Stimulated activated CD4-positive, alpha-beta T cell treated with anti-CD3 and anti-CD28 coated beads, Interleukin-12 subunit alpha, Interleukin-12 subunit beta, amount 100 ng/mL, for 4 hours (primary cell): Measurements from ENCODE around the gene NEDD4.
"Not testable (repeated sequence)": the region's sequence is repeated elsewhere in the genome, so short reads cannot be mapped to it uniquely, and the experiment has no call there.

Experiments used
- DNase-seq: peaks from one replicate; pipeline ENCODE4 v3.0.0-alpha.2; 2020

Gene NEDD4

DNA sequence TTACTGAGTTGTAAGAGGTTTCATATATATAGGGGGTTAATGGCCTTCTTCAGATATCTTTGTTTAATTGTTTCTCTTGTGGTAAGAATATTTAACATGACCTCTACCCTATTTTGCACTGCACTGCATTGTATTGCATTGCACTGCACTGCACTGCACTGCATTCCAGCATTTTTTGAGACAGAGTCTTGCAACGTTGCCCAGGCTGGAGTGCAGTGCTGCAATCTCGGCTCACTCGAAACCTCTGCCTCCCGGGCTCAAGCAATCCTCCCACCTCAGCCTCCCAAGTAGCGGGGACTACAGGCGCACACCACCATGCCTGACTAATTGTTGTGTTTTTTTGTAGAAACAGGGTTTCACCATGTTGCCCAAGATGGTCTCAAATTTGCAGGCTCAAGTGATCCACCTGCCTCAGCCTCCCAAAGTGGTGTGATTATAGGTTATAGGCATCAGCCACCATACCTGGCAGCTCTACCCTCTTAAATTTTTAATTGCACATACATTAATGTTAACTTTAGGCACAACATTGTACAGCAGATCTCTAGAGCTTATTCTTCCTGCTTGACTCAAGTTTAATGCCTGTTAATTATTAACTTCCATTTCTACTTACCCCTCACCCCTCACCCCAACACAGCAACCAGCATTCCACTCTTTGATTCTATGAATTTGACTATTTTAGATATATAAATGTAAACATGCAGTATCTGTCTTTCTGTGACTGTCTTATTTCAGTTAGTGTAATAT is 38.4 kb downstream of the NEDD4 start:
- no peak for DNase-seq

DNA sequence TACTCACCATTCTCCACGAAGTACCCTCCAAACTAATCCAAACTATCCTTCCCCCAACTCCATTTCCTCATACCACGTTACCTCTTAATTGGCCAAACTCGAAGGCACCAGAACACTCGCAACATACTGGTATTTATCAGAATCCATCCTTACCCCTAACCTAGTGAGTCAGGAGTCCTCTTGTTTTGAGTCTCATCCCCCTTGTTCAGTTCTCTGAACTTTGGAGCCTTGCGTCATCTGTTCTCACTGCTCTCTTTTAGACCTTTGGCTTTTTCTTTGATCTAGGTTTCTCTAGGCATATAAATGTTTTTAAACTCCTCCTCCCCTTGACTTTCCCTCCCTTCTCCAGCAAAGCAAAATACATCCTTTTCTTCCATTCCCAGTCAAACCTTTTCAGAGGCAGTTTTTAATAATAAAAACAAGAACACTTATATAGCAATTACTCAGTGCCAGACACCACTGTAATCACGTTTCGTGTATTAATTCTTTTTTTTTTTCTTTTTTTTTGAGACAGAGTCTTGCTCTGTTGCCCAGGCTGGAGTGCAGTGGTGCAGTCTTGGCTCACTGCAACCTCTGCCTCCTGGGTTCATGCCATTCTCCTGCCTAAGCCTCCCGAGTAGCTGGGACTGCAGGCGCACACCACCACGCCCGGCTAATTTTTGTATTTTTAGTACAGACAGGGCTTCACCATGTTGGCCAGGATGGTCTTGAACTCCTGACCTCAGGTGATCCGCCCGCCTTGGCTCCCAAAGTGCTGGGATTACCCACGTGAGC is 40.7 kb downstream of the NEDD4 start:
- not testable (repeated sequence) for DNase-seq

DNA sequence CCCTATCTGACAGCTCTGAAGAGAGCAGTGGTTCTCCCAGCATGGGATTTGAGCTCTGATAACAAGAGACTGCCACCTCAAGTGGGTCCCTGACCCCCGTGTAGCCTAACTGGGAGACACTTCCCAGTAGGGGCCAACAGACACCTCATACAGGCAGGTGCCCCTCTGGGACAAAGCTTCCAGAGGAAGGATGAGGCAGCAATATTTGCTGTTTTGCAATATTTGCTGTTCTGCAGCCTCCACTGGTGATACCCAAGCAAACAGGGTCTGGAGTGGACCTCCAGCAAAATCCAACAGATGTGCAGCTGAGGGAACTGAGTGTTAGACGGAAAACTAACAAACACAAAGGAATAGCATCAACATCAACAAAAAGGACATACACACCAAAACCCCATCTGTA is 48.8 kb downstream of the NEDD4 start:
- DNase-seq: not testable (repeated sequence)

DNA sequence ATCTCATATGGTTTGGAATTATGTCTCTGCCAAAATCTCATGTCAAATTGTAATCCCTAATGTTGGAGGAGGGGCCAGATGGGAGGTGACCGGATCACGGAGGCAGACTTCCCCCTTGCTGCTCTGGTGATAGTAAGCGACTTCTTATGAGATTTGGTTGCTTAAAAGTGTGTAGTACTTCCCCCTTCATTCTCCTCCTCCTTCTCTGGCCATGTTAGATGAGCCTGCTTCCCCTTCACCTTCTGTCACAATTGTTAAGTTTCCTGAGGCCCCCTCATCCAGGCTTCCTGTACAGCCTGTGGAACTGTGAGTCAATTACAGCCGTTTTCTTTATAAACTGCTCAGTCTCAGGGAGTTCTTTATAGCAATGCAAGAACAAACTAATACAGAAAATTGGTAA is 51.1 kb downstream of the NEDD4 start:
- DNase-seq: no peak

- no peak for DNase-seq
Measured at GRCh38 chr15:55937040-55937439, 56.4 kb downstream of the NEDD4 start.

- no peak for DNase-seq
Measured at GRCh38 chr15:55928955-55929354, 64.5 kb downstream of the NEDD4 start.

- no peak for DNase-seq
Measured at GRCh38 chr15:55921744-55922143, 71.7 kb downstream of the NEDD4 start.

DNA sequence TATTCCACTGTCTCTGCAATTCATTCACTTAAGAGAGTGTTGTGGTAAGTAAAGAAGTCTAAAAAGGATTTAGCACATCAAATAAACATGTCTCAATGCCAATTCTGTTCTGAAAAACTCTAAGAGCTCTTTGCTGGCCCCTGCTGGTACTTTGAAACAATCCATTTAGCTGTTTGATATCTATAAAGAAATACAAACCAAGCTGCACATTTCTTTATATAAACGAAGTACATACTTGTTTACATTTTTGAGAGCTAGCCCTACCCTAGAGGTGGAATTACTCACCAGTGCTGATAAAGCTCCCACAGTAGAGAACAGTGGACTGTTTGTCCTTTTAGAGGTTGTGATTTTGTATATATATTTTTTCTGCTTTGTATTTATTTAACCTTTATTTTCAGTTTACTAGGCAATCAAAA is 75.5 kb downstream of the NEDD4 start:
- no peak for DNase-seq

DNA sequence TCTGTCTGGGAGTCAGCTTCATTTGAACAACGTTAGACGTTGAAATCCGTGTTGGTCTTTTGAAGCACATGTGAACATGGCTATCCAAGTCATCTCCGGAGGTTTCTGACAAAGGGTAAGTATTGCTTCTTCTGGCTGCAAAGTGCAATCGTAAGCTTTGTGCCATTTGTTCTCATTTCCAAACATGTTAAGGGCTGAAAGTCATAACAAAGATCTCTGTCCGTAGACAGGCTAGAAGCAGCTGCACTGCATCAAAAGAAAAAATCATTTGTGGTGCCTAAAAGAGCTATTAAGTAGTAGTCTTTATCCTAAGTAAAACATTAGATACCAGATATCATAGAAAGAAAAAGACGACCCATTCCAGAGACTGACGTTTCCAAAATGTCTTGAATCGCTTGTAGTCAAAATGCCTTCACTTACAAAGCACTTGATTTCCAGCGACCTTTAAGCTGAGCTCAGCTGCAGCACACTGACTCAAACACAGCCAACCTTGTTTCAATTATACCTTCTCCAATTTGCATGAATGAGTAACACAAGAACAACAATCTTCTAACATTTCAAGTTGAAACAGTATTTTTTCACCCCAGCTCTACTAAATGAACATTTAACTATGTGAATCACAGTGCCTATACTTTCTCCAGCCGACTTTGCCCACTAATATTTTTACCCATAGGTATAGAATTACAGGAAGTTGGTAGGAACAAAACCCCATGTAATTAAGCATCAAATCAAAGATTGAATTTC is 76.6 kb downstream of the NEDD4 start:
- no peak for DNase-seq

DNA sequence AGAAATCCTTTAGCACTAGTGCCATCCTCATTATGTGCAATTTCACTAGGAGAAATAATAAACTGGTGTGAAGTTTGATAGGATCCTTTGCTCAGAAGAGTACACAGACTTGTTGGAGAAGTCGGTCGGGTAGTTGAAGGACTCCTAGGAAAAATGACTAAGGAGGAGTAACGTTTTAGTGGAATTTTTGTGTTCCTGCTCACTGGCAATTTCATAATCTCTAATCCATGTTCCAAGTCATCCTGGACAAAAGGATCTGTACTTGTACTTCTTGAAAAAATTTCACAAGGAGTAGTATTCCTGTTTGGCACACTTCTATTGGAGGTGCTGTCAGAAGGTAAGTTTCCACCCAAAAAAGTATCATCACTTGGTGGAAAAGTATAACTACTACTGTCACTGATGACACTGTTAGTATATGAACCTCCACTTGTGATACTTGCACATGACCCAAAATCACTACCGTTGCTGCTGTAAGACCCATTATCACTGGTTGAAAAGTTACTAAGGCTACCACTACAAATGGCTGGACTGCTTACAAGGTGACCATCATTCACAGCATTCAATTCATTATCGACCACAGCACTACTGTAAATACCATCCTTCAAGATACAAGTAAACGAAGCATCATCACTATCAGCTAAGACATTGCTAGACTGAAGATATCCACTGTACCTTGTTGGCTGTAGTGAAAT is 77.4 kb downstream of the NEDD4 start:
- no peak for DNase-seq

DNA sequence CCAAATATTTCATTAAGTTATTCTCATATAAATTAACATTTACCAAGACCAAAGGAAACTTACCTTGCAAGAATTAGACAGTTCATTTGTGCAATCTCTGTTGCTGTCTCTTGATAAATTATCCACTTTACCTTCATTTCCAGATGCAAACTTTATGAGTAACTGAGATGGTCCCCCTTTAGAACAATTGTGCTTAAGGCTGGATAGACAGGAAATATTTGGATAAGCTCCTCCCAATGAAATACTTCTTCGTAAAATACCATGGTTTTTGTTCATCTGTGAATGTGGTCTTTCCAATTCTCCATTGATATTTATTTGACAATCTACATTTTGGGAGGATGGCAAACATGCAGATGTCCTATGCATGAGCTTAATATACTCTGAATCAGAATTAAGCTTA is 78.2 kb downstream of the NEDD4 start:
- no peak for DNase-seq

GRCh38 chr15:55914446-55914845 is 79.0 kb downstream of the NEDD4 start:
- no peak for DNase-seq

- DNase-seq: no peak
Measured at GRCh38 chr15:55912982-55913381, 80.4 kb downstream of the NEDD4 start.

DNA sequence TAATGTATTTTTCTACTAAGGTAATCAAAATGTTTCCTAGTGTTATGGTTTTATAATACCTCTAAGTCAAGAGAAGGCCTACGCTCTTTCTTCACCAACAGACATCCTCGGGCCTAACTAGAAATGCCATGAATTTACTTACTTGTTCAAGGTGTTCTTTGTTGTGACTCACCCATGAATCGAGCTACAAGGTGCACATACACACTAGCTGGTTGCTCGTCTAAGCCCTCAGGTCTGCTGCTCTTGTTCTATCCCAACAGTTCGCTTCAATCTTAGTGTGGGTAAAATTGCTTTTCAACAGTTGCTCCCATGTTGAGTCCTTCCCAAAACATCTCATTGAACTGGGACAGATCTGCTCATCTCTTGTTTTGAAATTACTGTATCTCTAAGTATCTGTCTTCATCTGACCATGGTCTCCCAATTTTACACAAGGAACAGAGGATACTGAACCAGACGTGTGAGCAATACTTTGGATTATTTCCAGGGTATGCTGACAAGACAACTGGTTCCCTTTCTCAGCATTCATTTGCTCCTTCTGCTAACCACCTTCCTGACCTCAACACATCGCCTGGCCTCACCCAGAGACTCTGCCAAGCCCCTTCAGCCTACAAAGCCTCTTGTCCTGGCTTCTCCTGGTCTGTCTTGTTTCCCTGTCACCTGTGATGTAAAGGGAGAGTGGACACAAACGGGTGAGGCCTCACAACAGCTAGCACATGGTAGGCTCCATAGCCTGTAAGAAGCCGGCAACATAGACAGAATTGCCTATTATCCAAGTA is 84.2 kb downstream of the NEDD4 start:
- no peak for DNase-seq

- DNase-seq: no peak
Measured at GRCh38 chr15:55907797-55908196, 85.6 kb downstream of the NEDD4 start.

GRCh38 chr15:55902981-55903380 is 90.4 kb downstream of the NEDD4 start:
- DNase-seq: no peak

GRCh38 chr15:55900019-55900418 is 93.4 kb downstream of the NEDD4 start:
- DNase-seq: no peak

GRCh38 chr15:55899537-55899936 is 93.9 kb downstream of the NEDD4 start:
- no peak for DNase-seq

- DNase-seq: no peak
Measured at GRCh38 chr15:55897560-55898336, 95.7 kb downstream of the NEDD4 start.

GRCh38 chr15:55894399-55894965 is 98.9 kb downstream of the NEDD4 start:
- no peak for DNase-seq

GRCh38 chr15:55893852-55894251 is 99.6 kb downstream of the NEDD4 start:
- DNase-seq: no peak
